ENCODE measurements around the gene CXXC4. TPM values are rescaled to one million over a fixed set of nuclear protein-coding genes. Genes with fewer than 3 reads are reported as not detected.

Gene CXXC4
- total and polyA plus RNA-seq, 8 donors, result 0.71 to 17.5 (median 12.7) TPM

DNA sequence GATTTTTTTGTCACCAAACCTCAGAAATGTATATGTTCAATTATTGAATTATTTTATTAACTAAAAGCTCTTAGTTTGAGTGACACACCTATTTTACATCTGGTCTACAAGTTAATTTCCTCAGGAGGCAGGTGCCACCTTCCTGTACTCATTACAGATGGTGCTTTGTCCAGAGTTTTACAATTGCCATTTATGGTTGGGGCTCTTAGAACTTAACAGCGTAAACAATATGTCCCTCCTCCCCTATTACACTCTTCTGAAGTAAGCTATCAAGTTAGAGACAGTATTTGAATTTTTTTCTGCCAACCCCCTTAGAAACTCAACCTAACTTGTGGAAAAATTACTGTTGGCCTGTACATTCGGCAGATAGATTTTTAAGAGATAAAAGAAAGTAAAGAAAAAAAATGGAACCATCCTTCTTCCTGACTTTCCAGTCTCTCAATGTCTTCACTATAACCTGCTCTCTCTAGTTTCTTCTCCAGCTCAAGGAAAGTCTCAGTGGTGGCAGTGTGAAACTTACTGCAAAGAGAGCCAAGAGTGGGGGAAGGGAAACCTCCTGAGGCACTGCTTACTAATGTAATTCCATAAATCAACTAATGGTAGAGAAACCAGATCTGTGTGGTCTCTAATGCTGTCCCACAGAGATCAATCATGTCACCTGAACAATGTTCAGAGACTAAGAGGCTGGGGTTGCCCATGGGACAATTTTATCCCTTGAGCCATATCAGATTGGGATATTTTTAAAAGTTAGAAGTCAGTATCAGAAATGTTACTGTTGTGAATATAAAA is 7.8 kb downstream of the CXXC4 start:
- H3K27ac ChIP-seq, result no peak overlapping the region
- no peak overlapping the region for H3K4me3 ChIP-seq
- peaks cover 0 to 3% of the 10 kb centered on the region in 2 donors for H3K4me1 ChIP-seq
- H3K9me3 ChIP-seq, result no peaks in the 10 kb centered on the region
- intact Hi-C loops (cut with DNase I), result no loop called here
- no peaks in the 10 kb centered on the region for H3K36me3 ChIP-seq
- no peak for DNase-seq
- ATAC-seq, result no peak
- TF ChIP-seq, protein P1, sequence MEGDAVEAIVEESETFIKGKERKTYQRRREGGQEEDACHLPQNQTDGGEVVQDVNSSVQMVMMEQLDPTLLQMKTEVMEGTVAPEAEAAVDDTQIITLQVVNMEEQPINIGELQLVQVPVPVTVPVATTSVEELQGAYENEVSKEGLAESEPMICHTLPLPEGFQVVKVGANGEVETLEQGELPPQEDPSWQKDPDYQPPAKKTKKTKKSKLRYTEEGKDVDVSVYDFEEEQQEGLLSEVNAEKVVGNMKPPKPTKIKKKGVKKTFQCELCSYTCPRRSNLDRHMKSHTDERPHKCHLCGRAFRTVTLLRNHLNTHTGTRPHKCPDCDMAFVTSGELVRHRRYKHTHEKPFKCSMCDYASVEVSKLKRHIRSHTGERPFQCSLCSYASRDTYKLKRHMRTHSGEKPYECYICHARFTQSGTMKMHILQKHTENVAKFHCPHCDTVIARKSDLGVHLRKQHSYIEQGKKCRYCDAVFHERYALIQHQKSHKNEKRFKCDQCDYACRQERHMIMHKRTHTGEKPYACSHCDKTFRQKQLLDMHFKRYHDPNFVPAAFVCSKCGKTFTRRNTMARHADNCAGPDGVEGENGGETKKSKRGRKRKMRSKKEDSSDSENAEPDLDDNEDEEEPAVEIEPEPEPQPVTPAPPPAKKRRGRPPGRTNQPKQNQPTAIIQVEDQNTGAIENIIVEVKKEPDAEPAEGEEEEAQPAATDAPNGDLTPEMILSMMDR (IDR thresholded peaks at IDR 0.05), result no peak
- peaks cover 3 to 35% of the 10 kb centered on the region in 2 donors for H3K27me3 ChIP-seq

DNA sequence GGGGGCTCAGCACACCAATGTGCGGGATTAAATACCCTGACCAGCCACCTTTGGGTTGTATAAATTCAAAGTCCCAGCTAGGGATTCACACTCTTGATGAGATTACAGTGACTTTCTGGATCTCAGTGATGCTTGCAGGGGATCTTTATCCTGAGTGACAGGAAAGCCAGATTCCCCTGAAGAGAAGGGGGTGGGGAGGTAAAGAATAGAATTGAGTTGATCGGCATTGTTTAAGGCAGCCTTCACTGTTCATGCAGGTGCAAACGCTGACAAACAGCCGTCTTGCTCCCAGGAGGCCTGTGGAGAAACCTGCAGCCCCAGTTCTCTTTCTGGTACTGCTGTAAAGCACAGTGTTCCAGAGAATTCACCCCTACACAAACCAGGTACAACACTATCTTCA is 19.0 kb downstream of the CXXC4 start:
- DNase-seq (no peak), ATAC-seq (no peak)
- no peak overlapping the region for H3K4me3 ChIP-seq
- H3K27me3 ChIP-seq, result no peaks in the 10 kb centered on the region
- H3K9me3 ChIP-seq, result no peaks in the 10 kb centered on the region
- H3K36me3 ChIP-seq, result no peaks in the 10 kb centered on the region
- TF ChIP-seq, protein P1 (IDR thresholded peaks at IDR 0.05), result no peak
- H3K27ac ChIP-seq, result no peak overlapping the region
- intact Hi-C loops (cut with DNase I), result no loop called here
- no peaks in the 10 kb centered on the region for H3K4me1 ChIP-seq

DNA sequence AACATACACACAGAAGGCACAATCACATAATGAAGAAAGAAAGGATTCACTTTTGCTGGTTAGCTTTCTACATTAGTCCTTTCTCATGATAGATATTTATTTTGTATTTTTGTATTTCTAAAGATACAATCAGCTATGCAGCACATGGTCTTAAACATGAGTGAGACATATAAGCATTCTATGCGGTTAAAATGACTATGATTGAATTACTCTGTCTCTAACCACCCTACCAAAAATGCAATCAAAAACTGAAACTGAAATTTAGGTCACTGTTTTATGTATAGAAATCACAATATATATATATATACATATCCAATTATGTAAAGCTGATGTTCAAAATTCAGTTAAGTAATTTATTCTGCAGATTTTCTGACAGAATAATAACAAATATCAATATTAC is 21.9 kb downstream of the CXXC4 start:
- intact Hi-C loops (cut with DNase I), result no loop called here

DNA sequence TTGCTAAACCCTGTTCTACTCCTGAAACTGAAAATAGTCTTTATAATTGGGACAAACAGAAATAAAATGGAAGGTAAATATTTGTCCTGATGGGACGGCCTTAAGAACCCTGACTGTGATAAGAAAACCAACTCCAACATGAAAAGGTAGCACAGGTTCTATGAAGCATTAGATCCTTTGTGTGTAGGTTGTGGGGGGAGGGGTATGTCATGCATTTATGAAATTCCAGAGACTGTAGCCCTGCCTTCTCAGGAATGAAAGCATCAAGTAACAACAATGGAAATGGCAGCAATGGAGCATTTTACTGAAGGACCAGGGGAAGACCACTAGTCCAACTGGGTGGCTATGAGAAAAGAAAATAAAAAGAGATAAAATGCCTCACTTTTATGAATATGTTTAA is 23.9 kb downstream of the CXXC4 start:
- TF ChIP-seq, protein P1 (IDR thresholded peaks at IDR 0.05), result no peak
- no peak for DNase-seq
- intact Hi-C loops (cut with DNase I), result no loop called here
- Histone ChIP-seq H3K36me3 (no peaks in the 10 kb centered on the region), H3K4me3 (no peak overlapping the region), H3K27me3 (no peaks in the 10 kb centered on the region), H3K27ac (no peak overlapping the region), H3K9me3 (no peaks in the 10 kb centered on the region), H3K4me1 (no peaks in the 10 kb centered on the region)
- ATAC-seq, result no peak

More for the DNA sequence above, 21.9 kb downstream of the CXXC4 start:
- no peak overlapping the region for H3K27ac ChIP-seq
- H3K9me3 ChIP-seq, result no peaks in the 10 kb centered on the region
- DNase-seq (no peak), ATAC-seq (no peak)
- TF ChIP-seq, protein P1 (IDR thresholded peaks at IDR 0.05), result no peak
- no peaks in the 10 kb centered on the region for H3K36me3 ChIP-seq
- H3K27me3 ChIP-seq, result no peaks in the 10 kb centered on the region
- H3K4me3 ChIP-seq, result no peak overlapping the region
- no peaks in the 10 kb centered on the region for H3K4me1 ChIP-seq

DNA sequence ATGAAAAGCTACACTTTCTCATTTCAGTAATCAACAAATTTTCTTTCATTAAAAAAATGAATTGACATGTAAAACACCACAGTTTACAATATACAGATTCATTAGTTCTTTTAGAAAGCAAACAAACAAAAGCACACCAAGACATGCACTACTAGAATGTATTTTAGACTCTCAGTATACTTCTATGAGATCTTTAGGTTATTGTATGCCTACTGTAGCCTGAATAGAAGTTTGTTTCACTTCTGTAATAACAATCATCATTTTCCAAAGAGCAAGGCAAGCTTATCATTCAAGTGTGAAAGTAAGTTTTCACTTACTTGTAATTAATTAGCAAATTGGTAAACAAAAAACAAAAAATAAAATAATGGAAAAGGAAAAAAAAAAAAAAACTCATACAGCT is 24.9 kb downstream of the CXXC4 start:
- no peak for ATAC-seq
- H3K9me3 ChIP-seq, result no peaks in the 10 kb centered on the region
- H3K27me3 ChIP-seq, result no peaks in the 10 kb centered on the region
- TF ChIP-seq, protein P1 (IDR thresholded peaks at IDR 0.05), result no peak
- no peak for DNase-seq
- H3K4me3 ChIP-seq, result no peak overlapping the region
- intact Hi-C loops (cut with DNase I), result no loop called here
- H3K36me3 ChIP-seq, result no peaks in the 10 kb centered on the region
- H3K27ac ChIP-seq, result no peak overlapping the region
- H3K4me1 ChIP-seq, result no peaks in the 10 kb centered on the region
